GM21515 (cell line): Measurements from ENCODE around the gene PHLDB2.

ENCODE experiments used
- ATAC-seq: cut with Tn5 transposase; IDR thresholded peaks from one replicate; pipeline ENCODE4 v1.9.1; 2021; ENCODE audit not compliant: unreplicated experiment

Gene PHLDB2

DNA sequence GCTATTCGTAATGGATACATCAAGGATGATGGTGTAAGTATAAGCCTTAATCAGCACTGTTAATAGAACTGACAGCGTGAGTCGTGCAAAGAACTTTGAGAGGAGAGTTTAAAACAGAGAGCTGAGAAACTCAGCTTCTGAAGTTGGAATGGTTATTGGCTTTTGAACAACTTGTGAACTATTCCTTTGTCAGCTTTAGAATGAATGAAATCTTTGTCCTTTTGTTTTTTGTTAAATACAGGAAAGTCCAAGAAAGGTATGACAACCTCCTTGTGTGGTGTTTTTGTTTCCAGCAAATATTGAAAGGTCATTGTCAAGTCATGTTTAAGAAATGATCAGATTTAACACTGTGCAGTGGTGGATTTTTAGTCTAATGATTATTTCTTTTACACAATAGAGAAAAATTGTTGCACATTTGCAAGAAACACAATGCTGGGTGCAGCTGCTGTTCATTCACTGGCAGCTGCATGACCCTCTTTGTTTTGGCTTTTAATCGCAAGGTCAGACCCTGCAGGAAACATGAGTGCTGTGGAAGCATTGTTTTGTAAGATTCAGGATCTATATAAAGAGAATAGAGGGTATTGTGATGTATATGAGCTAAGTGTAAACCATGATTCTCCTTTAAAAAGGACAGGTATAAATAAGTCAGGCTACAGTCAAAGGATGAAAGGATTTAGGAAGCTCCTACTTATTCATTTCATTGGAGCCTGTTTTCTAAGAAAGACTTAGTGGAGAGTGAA lies 98.1 kb downstream of the PHLDB2 start:
- no peak for ATAC-seq

DNA sequence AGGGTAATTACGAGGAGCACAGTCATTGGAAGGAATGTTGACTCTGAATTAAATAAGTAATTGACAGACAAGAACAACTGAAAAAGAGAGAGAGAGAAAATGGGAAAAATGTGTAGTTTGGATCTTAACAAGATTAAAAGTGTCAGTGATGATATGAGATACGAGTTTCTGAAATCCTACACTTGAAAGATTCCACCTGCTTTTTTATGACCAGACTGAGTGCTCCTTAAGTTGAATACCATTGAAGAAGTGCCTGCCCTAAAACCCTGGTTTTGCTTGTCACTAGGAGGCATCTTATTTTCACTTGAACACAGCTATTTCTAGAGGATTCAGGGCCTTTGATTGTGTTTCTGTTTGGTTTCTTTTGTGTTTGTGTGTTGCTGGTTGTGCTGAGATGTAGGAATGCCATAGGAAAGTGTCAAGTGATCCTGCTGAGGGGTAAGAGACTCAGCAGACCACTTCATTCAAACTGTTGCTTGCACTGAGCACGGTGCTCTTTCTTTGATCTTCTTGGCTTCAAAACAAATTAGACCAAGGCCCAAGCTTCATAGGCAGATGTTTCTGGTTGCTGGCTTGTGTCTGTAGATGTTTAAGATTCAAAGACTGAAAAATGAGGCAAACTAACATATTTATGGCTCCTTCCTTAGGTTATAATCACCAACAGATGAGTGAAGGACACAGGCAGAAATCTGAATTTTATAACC lies 102.5 kb downstream of the PHLDB2 start:
- no peak for ATAC-seq

DNA sequence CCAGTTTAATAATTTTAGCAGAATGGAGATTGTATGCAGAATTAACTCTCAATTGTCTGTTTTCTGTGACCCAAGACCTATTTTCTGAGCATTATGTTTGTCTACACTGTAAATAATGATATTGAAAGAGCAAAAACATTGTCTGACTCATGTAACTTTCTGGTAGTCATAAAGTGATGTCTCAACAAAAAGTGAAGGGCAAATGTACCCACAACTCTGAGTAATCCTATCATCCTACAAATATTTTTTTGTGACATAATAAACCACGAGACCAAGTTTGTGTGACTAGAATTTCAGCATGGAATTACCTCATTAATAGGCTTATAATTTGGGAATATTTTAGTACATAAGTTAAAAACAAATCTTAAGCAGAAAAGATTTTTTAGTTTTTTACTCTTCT lies 104.4 kb downstream of the PHLDB2 start:
- ATAC-seq = no peak

DNA sequence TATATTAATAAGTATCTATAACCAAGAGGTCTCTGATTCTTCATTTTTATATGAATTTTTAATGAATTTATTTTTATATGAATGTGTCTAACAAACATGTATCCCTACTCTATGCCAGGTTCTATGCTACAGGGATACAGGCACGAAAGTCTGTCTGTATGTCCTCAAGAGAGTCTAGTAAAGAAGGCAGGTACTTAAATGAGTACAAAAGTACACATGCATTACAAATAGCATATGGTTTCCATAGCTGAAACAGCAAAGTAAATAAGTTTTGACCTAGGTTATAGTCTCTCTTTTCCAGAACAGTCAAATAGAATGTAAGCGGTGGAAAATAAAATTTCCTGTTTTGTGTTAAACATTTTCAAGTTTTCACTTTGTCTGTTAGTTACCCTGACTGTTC lies 106.4 kb downstream of the PHLDB2 start:
- ATAC-seq = no peak

DNA sequence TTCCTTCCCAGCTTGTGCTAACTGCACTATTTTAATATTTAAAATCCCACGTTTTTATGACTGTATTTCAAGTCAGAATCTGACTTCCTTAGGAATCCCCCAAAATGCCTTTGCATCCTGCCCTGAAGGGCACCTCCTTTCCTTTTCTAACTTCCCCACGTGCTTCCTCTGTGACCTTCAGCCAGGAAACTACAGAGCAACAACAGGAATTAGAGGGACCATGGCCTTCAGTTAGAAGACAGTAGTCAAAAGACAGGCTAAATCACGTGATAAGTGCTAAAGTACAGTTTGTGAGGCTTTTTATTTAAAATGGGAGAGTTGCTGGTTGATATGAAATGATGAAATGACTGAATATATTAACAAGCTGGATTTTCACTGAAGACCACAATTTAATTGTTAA lies 108.0 kb downstream of the PHLDB2 start:
- no peak for ATAC-seq

DNA sequence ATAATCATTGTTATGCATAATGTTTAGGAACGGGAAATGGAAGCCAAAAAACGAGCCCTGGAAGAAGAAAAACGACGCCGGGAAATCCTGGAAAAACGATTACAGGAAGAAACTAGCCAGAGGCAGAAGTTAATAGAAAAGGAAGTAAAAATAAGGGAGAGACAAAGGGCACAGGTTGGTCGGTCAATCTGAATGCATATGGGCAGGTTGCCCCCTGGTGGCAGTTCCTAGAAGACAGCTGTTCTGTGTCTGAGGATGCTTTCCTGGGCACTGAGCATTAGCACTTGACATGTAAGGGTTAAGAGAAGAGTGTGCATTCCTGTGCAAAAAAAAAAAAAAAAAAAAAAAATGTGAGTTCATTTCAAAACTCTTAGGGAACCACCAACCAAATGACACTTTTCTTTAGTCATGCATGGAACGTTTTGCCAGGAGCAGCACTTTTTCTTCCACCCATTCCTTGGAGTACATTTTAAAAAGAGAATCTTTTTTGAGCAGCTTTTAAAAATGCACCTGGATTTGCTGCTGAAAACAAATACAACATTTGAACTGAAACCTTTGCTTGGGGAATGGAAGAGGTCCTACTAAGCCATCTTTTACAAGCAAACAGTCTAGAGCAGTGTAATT lies 108.7 kb downstream of the PHLDB2 start:
- peak; percentile 95 for ATAC-seq

DNA sequence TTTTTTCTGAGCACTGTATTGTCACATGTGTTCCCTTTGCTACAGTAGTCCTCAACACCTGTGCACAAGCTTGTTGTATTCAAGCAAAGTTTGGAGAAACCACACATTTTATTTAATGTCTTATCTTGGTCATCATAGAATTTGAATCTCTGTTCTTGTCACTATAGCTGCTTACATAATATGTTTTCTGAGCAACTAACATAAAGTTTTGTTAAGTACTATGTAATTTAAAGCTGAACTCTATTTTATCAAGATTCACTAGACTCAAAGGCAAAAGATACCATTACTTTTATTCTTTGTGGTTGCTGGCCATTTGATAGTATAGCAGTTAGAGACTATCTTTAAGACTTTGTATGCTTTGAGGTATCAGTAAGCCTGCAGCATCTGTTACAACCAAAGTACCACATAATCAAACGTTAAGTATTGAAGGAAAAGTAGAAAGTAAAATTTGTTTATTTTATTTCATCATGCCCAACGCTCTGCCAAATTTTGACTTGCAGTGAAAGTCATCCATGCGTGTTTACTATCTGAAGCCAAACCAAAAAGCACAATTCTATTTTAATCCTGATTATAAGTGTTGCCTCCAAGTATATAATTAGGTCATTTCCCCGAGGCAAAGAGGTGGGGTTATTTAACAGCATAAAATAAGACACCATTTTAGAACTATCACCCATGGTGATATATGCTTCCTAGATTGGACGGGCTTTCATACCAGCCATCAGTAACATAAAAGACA lies 109.4 kb downstream of the PHLDB2 start:
- no peak for ATAC-seq

DNA sequence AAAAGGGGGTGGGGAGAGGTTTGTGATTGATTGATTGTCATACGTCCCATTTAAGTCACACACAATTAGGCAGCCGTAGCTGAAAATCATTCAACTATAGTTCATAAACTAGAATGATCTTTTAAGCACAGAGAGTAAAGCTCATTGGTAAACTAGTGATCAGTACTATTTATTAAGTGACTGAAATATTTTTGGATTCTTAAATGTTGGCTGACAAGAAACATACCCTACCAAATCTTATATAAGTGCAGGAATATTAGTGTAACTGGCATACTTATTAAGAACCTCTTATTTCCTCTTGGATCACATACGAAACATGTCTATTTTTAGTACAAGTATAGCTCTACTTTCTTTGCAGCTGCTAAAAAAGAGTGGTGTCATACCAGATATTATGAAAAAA lies 111.3 kb downstream of the PHLDB2 start:
- no peak for ATAC-seq

DNA sequence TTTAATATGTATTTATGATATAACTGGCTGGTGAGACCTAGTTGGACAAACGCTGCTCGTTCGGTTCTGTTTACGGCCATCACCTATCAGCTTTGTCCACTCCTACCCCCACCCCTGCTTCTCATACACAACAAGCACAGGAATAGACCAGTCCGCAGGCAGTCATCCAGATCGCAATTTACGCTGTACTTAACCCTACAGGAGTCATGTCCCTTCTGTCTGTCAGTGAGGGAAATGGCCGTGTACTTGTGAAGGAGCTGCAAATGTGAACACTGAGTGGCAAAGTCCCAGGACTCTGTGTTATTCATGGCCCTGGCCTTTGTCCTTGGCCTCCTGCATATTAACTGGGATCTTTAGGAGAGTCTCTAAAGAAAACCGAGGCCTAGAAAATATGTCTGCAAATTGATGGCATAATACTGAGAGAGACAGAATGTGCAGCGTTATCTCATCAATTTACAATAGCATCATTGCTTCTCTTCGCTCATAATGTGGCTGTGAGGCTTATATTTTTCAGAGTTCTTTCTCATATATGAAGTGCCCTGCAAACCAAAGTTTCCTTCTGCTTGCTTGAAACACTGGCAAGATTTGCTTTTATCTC lies 112.6 kb downstream of the PHLDB2 start:
- no peak for ATAC-seq

DNA sequence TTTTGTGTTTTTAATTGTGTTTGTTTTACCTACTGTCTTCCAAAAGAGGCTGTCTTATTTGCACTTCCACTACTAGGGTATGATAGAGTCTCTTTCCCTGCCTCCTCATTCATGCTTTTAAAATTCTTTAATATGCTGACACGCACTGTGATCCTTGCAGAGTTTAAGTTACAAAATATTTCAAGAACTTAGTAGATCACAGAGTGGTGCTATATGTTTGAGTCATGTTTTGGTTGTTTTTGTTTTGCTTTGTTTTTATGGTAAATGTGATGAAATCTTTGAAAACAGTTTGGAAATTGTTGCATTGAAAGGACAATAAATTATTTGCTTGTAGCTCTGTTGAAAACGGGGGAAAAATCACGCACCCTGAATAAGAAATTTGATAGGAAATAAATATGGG lies 113.8 kb downstream of the PHLDB2 start:
- no peak for ATAC-seq

DNA sequence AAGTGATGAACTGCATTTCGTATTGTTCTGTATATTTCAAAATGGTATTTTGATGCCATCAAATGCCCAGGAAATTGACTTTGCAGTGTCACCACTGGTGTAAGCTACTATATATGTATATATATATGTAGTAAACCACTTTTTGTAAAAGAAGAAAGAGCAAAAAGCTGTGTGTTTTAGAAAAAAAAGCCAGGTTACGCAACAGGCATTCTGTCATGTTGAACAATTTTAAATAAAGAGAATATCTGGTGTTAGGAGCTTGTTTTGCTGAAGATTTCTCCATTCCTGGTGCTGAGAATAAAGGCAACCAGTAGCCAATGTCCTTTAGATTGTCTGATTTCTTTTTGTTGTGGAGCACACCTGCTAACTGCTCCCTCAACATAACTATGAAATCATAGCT lies 116.1 kb downstream of the PHLDB2 start:
- ATAC-seq = no peak

DNA sequence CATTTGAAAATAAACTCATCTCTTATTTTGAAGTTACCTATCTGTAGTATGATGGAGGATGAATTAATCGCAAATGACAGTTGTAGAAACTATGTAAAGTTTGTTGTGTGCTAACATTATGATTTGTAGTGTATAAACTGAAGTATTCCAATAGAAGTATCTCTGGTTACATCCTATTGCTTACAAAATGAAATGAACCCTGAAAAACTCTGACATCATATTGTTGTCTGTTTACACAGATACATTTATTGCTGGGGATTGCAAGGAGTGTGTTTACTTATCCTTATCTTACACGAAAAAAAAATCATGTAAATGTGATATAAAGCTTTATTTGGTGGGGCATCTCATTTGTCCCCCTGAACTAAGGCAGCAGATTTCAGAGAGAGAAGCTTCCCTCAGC lies 117.2 kb downstream of the PHLDB2 start:
- no peak for ATAC-seq

DNA sequence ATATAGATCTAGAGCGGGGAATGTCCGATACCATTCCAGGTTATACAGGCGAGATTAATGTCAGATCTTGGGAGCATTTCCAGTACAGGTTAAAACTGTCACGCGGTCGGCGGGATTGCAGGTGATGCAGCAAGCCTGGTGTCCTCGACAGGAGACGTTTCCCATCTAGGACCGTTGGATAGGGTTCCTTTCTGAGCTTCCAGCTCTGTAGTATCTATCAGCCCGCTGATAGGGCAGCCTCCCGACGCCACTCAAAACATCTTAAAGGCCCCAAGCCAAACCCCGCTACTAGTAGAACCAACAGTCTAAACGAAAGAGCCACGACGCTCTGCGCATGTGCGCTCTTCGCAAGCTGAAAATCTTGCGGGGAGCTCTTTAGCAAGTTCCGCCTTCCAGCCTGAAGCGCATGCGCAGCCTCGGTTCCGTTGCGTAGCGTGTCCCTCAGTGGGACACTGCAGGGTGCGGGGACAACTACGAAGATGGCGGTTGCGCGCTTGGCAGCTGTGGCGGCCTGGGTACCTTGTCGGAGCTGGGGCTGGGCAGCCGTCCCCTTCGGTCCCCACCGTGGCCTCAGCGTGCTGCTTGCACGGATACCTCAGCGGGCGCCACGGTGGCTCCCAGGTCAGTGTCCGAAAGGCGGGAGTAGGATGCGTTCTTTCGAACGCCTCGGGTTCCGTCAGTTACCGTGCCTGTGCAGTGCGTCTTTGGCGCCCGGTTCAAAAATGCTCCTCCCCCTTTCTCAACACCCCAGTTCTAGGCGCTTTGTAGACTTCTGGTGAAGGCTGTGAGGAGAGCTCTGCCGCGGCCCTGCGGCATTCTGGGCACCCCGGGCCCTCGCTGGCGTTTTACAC lies 119.7 kb downstream of the PHLDB2 start, which contains the start of gene ABHD10:
Gene ABHD10, plus strand, starts transcription at position 444 of the 851 bp plus-strand sequence. Its CDS starts 36 bp downstream, at position 480.
- ATAC-seq = peak; percentile 94

DNA sequence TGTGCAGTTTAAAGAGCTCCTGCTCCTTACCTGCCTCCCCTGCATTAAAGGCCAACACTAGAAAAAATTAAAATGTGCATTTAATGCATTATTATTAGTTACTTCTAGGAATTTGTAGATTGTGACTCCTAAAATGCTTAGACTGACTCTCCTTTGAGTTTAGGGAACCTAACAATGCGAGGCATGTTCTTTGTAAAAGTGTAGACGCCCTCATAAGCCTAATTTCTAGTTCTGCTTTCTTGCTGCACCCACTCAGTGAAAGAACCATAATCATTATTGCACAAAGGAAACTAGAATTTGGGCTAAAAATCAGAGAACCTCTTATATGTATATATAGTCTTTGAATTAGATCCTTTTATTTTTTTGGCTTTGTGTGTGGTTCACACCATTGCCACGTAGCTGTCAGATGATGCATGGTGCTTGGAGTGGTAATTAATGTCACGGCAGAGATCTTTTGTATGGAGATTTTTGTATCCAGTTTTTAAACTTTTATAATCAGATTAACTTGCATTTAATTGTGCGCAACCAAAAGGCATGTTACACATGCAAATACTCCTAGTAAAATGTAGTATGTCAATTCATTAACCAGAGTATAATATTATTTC lies 120.5 kb downstream of the PHLDB2 start:
- ATAC-seq = peak; percentile 52

DNA sequence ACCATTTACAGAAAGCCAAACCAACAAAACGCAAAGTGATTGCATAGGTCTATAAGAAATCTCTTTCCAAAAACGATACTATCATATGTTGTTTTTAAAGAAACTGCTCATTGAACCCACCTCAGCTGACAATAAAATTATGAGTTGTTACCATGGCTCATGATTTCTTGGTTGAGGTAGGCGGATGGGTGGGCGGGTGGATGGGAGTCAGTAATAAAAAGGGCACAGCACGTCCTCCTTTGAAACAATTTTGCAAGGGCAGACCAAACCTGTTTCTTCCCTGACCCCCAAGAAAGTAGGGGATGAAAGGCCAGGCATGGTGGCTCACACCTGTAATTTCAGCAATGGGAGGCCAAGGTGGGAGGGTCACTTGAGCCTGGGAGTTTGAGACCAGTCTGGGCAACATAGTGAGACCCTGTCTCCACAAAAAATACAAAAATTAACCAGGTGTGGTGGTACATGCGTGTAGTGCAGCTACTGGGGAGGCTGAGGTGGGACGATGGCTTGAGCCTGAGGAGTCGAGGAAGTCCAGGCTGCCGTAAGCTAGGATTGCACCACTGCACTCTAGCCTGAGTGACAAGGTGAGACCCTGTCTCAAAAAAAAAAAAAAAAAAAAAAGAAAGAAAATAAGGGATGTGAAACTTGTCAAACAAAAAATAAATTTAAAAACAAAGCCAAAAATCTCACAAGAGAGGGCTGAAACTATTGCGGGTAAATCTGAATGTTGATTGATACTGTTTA lies 121.8 kb downstream of the PHLDB2 start:
- no peak for ATAC-seq

DNA sequence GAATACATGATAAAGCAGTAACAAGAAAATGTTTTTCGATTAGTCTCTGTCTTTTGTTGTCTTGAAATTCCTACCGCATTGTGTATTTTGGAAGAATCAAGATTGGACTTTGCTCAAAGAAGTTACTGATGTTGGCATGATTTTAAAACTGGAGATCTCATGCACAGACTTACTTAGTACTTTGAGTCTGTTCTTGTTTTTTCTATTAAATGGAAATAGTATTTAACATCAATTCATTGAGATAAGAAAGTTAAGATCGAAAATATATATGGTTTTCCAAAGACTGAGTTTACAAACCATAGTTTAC lies 122.3 kb downstream of the PHLDB2 start:
- ATAC-seq = no peak

DNA sequence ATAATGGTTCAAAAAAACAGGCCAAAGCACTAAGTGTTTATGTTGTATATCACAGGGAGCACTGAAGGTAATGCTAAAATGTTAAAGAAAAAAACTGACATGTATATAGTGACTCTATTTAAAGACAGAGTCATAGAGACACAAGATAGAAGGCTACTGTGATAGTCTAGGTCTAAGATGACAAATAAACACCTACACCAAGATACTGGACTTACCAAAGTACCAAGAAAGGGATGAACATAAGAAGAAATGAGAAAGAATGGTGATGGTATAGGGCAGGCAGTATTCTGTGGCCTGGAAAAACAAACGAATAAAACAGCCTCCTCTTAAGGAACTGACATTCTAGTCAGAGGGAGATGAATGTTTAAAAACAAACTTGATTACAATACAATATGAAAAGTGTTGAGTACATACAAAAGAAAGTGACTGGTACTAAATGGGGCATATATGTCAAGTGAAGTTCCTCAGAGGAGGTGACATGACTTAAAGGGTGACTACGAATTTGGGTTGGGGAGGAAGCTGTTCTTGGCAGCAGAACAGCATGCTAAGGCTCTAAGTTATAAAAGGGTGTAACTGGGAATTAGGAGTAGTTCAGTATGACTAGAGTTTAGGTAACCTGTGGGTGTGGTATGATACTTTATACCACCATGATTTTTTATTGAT lies 125.7 kb downstream of the PHLDB2 start:
- no peak for ATAC-seq

DNA sequence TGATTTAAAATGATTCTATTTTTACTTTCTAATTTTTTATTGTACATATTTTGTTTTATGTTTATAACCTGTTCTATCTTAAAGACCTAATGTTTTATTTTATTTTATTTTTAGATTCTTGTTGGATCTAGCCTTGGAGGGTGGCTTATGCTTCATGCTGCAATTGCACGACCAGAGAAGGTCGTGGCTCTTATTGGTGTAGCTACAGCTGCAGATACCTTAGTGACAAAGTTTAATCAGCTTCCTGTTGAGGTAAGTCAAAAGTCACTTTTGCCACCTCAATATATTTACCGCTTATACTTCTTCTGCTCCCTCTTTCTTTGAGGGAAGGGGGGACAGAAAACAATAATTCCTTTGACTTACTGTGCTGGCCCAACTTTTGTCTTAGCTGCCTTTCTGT lies 127.7 kb downstream of the PHLDB2 start:
- ATAC-seq = no peak
